Retinal pigment epithelial cell (primary cell): ENCODE results near the gene EXOC2.

Source experiments
- DNase-seq: peaks from one replicate; pipeline ENCODE4 v3.0.0-alpha.2; 2010; ENCODE audit warnings: low read depth
- H3K4me3 ChIP-seq: 2 replicates; pipeline ENCODE4 v1.5.1; 2011; ENCODE audit warnings: mild to moderate bottlenecking, low read length, control low read depth, moderate library complexity
- TF ChIP-seq, protein P1 (sequence below): conservative IDR thresholded peaks from 2 replicates; pipeline ENCODE4 v1.5.1; 2011; ENCODE audit warnings: low read depth, low read length, control low read depth, inconsistent platforms

EXOC2 gene

DNA sequence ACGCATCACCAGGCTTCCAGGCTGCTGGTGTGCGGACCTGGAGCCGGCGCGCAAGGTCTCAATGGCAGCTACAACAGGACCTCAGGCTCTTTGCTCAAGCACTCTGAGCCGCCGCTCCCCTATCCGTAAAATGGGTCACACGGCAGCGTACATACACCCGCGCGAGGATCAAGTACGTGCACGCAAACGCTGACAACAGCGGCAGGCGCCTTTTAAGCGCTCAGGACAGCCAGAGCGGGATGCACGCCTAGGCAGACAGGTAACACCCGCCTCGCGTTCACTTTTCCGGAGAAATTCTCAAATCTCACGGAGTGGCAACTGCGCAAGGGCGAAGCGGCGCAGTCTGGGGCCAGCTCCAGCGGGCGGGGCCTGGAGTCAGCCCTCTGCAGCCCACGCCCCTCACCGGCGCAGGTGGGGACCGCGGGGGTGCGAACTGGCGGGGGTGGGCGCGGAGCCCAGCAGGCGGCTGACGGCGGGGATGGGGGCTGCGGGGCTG lies 535 bp downstream of the EXOC2 start:
- H3K4me3 ChIP-seq: peak overlapping the region; percentile 91
- TF ChIP-seq, protein P1, sequence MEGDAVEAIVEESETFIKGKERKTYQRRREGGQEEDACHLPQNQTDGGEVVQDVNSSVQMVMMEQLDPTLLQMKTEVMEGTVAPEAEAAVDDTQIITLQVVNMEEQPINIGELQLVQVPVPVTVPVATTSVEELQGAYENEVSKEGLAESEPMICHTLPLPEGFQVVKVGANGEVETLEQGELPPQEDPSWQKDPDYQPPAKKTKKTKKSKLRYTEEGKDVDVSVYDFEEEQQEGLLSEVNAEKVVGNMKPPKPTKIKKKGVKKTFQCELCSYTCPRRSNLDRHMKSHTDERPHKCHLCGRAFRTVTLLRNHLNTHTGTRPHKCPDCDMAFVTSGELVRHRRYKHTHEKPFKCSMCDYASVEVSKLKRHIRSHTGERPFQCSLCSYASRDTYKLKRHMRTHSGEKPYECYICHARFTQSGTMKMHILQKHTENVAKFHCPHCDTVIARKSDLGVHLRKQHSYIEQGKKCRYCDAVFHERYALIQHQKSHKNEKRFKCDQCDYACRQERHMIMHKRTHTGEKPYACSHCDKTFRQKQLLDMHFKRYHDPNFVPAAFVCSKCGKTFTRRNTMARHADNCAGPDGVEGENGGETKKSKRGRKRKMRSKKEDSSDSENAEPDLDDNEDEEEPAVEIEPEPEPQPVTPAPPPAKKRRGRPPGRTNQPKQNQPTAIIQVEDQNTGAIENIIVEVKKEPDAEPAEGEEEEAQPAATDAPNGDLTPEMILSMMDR: no peak
- no peak for DNase-seq

DNA sequence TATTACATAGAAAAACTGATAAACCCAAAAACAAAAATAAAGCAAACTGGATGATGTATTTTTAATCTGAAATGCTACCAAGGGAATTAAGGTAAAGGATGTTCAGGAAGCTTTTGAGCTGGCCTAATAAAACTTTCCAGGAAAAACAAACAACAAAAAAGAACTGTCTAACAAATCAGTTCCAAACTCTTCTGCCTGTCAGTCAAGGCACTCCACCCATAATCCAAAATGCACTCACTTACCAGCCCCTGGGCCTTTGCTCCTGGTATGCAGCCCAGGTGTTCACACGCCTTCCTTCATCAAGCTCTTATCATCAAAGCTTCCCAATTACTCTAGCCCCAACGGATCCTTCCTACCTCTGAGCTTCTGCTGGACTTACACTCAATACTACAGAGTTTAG lies 3.7 kb downstream of the EXOC2 start:
- no peak overlapping the region for H3K4me3 ChIP-seq
- no peak for DNase-seq
- TF ChIP-seq, protein P1: no peak

DNA sequence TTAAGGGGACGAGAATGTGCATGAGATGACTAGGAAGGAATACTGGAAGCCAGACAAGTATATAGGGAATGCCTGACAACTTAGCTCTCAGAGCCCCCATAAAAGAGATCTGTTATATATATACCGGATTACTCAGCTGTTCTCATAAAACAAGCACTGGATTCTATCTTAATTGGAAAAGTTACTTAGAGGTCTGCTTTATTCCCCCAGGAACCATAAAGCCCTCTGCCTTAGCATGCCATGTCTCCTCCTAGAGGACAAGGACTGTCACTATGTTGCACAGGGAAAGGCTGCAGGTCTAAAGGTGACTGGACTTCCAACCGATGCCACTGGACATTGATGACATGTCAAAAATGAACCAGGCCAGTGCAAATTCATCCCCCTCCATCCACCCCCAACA lies 6.4 kb downstream of the EXOC2 start:
- no peak overlapping the region for H3K4me3 ChIP-seq
- TF ChIP-seq, protein P1: peak; percentile 41
- no peak for DNase-seq

DNA sequence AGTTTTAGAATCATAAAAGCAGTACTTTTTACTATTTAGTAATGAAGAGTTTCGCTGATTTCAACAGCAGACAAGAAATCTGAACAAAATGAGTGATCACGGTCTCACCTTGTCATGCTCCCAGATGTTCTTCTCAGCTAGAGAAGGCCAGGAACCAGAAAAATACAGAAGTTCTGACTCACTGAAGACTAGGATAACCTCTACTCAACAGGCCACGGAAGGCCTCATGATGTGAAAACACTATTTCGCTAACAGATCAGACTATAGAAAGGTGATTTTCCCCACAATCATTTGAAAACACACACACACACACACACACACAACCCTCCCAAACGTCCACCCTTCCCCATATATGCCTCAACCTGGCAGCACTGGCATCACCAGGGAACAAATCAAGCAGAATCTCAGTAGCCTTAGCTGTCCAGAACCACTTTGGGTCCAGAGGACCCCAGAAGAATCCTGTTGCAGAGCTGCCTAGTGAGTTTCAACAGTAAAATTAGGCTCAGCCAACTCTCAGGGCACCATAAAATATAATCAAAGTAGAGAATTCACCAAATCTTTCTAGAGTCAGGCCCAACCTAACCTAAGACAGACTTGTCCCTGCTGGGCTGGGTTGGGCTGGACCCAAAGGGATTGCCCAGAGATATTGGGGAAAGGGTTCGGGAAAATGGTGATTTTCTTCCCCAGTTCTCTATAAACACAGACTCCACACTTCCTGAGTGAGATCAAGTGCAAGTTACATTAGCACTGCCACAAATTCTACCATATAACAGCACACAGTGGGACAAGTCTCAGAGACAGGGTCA lies 7.9 kb downstream of the EXOC2 start:
- TF ChIP-seq, protein P1: no peak
- DNase-seq: no peak
- H3K4me3 ChIP-seq: no peak overlapping the region

DNA sequence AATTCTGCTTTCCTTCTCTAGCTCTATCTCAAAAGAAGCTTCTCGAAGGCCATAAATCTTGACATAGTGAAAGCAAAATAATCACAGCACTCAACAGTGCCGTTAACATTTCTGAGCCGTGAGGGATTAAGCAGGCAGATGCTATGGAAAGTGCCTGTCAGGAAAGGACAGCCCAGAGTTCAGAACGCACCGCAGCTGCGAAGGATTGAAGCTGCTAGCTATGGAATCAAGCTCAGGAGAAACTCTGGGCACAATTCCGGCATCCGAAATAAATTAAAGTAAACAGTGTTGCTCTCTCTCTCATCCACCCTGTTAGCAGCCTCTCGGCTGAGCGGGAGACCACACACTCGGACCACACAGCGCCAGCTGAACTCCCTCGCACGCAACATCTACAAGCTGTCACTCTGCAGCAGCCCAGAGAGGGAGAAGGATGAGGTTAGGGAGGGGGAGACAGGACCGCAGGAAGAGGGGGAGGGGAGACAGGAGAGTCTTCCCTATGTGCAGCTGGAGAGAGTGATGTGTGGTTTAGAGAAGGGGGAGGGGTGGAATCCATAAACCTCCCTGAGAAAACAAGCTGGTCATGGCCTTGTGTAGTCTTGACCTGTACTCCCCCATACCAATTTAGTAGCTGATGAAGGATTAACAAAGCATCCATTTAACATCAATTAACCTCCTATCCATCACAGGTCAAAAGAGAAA lies 9.0 kb downstream of the EXOC2 start:
- DNase-seq: no peak
- TF ChIP-seq, protein P1: no peak
- H3K4me3 ChIP-seq: peak overlapping the region; percentile 28

DNA sequence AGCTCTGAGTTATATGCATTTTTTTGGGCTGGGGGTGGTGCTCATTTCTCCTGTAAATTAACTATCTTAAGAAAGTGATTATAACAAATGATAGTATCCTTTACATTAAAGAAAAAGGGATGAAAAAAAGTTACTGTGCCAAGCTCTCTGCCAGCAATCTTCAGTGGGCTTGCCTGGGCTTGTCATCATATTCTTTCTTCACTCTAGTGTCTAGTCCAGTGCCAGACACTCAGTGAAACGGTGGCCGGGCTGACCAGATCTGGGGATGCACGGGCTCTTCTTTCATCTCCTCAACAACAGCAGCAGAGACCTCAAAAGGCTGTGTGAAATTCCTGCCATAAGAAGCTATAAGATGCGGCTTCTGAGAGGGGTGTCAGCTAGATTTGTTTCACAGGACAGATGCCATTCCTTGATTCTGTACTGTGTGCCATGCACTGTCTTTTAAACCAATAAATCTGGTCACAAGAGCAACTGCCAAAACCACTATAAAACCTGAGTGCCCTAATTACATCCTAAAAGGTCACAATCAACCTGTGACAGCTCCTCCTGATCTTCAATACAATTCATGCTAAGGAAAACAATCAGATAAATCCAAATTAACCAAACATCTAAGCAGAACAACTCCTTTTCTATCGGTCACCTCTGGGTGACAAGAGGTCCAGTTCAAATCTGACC lies 12.1 kb downstream of the EXOC2 start:
- H3K4me3 ChIP-seq: no peak overlapping the region

More for the DNA sequence above, 12.1 kb downstream of the EXOC2 start:
- DNase-seq: no peak
- TF ChIP-seq, protein P1: no peak
